ENCODE results near the gene MMP19.
A peak's percentile ranks its signal among the peaks of the same experiment; 100 is the strongest.
"Not testable (repeated sequence)": the region's sequence is repeated elsewhere in the genome, so short reads cannot be mapped to it uniquely, and the experiment has no call there.

Gene MMP19

DNA sequence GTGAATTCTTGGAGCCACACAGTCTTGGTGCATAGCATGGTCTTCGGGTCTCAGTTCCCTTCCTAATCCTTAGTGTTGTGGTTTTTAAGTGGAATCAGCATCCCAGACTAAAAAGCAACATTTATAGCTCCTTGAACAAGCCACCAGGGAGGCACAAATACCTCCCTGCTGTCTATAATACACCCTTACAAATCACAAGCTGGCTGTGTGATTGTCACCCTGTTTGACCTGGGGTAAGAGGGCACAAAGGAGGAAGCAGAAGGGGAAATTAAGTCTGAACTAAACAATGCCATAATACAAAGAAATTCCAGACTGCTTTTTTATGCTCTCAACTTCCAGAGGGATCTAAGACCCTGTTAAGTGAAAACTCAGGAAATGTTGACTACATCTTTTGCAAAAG is 7.7 kb upstream of the MMP19 start:
- Histone ChIP-seq H3K4me1 (no peaks in the 10 kb centered on the region), H3K27me3 (ENCODE audit: low read depth) (peaks cover 12% of the 10 kb centered on the region; the same call in 1 of the 2 replicates), H3K9me3 (no peaks in the 10 kb centered on the region), H3K4me3 (no peak overlapping the region), H3K36me3 (replicated peaks) (no peaks in the 10 kb centered on the region)
- in situ Hi-C loops (cut with MboI; ENCODE audit: low sequenced_read_pairs) = no loop called here
- DNase-seq (ENCODE audit: low spot score in 2 of 2) = no peak

DNA sequence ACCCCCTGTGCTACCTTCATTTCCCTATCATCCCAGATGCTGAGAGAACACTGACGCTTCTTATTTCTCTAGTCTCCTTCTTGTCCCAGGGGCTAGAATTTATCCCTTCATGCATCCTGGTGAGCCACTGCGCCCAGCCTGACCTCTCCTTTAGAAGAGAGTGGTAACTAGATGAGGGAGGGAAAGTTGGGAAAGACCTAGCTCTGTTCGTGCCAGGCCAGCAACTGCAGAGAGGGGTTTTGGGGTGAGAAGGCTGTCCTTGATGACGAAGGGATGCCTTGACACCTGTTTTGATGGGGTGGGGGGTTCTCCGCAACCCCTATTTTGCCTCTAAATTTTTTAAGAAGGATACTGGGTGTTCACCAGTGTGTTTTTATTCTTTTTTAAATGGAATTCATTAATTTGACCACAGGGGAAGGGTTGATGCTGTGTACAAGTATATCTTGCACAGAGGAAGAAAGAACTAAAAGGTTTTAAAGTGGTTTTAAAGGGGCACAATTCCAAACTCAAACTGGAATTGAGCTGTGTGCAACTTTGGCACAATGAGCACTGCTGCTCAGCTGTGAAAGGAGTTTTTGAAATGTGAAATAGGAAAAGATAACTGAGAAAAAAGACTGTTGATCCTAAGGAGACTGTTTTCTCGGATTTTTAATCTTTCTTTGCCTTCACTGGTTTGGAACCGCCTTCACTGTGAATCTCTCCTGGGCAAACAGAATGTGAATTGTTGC is 7.0 kb upstream of the MMP19 start:
- Histone ChIP-seq H3K4me3 (no peak overlapping the region), H3K4me1 (no peaks in the 10 kb centered on the region), H3K36me3 (replicated peaks) (no peaks in the 10 kb centered on the region), H3K27me3 (ENCODE audit: low read depth) (peaks cover 12% of the 10 kb centered on the region; the same call in 1 of the 2 replicates), H3K9me3 (no peaks in the 10 kb centered on the region)
- DNase-seq (ENCODE audit: low spot score in 2 of 2) = no peak
- in situ Hi-C loops (cut with MboI; ENCODE audit: low sequenced_read_pairs) = no loop called here

DNA sequence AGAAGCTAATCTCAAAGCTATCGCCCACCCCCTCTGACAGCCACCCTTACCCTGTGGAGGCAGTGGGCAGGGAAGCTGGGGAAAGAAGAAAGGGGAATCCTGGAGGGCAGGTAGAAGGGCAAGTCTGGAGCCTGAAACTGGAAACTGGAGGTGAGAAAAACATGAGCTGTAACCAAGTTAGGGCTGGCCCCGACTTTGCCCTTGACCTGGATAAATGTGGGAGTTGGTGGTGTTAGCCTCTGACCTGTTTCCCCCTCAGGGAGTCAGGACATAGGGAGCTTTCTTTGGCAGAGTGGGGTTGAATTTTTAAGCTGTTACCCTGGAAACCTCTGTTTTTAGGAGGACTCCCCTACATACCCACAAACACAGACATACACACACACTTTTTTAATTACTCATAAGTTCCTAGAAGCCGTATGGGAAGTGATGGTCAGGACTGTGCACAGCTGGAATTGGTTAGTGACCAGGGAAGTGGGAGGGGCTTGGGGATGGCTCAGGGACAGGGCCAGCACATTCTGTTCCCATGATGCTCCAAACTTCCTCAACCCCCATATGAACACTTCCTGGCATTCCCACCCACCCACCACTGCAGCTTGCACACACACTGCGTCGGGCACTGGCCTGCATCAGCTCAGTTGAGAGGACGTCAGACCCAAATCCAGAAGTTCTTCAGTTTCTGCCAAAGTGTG is 5.0 kb upstream of the MMP19 start:
- Histone ChIP-seq H3K36me3 (replicated peaks) (no peaks in the 10 kb centered on the region), H3K4me3 (no peak overlapping the region), H3K4me1 (no peaks in the 10 kb centered on the region), H3K27me3 (ENCODE audit: low read depth) (peaks cover 12% of the 10 kb centered on the region; the same call in 1 of the 2 replicates), H3K9me3 (no peaks in the 10 kb centered on the region)
- in situ Hi-C loops (cut with MboI; ENCODE audit: low sequenced_read_pairs) = no loop called here
- DNase-seq (ENCODE audit: low spot score in 2 of 2) = peak in 1 of 2 experiments; percentile 49

DNA sequence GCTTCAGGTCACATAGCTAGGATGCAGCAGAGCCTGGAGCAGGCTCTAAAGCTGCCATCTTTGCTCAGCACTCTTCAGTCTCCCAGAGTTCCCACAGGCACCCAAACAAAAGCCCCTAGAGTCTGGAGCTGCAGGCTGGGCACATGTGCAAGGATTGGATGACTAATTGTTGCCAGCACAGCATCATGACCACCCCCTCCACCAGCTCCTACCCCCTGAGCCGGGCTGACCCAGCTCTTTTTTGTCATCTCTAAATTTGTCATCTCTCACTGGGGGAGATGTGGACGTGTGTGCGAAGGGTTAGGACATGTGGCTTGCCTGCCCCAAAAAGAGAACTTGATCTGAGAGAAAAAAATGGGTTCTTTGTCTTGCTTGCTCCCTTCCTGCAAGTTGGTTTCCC is 4.3 kb upstream of the MMP19 start:
- Histone ChIP-seq H3K9me3 (no peaks in the 10 kb centered on the region), H3K36me3 (replicated peaks) (no peaks in the 10 kb centered on the region), H3K4me1 (no peaks in the 10 kb centered on the region), H3K4me3 (no peak overlapping the region), H3K27me3 (ENCODE audit: low read depth) (peaks cover 12% of the 10 kb centered on the region; the same call in 1 of the 2 replicates)
- in situ Hi-C loops (cut with MboI; ENCODE audit: low sequenced_read_pairs) = no loop called here
- no peak for DNase-seq (ENCODE audit: low spot score in 2 of 2)

DNA sequence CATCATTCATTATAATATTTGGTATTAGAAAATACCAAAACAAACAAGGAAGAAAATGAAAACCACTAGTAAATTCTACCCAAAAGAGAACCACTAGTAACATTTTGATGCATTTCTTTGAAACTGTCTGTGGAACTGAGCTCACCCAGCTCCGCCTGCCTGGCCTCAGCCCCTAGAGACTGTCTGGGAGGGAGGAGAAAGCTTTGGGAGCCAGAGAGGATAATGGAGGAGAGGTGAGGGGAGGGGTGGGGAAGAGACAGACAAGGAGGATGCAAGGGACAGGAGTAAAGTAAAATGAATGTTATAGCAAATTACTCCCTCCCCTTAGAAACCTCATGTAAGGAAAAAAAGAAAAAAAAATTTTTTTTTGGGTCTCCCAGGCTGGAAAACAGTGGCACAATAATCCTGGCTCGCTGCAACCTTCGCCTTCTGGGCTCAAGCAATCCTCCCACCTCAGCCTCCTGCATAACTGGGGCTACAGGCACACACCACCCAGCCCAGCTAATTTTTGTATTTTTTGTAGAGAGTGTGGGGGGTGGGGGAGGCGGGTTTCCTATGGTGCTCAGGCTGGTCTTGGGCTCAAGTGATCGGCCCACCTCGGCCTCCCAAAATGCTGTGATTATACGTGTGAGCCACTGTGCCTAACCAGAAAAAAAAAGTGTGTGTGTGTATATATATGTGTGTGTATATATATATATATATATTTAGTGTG is 3.2 kb upstream of the MMP19 start:
- no peaks in the 10 kb centered on the region for H3K4me1 ChIP-seq
- H3K9me3 ChIP-seq = no peaks in the 10 kb centered on the region
- H3K4me3 ChIP-seq = no peak overlapping the region
- in situ Hi-C loops (cut with MboI; ENCODE audit: low sequenced_read_pairs) = no loop called here
- DNase-seq (ENCODE audit: low spot score in 2 of 2) = no peak
- peaks cover 12% of the 10 kb centered on the region; the same call in 1 of the 2 replicates for H3K27me3 ChIP-seq (ENCODE audit: low read depth)
- no peaks in the 10 kb centered on the region for H3K36me3 ChIP-seq (replicated peaks)

DNA sequence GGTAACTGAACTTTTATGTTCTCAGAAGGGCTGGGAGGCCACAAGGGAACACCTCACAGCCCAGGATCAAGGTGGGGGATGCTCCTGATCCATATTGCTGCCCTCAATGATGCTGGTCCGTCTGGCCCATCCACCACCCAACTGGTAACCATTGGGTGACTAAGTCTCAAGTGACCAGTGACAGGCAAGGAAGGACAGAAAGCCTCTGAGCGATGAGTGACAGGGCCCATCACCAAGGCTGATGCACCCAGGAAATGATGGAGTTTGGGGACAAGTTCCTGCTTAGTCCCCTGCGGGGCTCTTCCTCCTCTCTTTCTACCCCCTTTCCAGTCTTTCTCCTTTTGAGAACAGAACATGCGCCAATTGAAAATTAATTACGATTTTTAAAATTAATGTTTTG is 2.6 kb upstream of the MMP19 start:
- Histone ChIP-seq H3K27me3 (ENCODE audit: low read depth) (peaks cover 12% of the 10 kb centered on the region; the same call in 1 of the 2 replicates), H3K9me3 (no peaks in the 10 kb centered on the region), H3K36me3 (replicated peaks) (no peaks in the 10 kb centered on the region), H3K4me3 (no peak overlapping the region), H3K4me1 (no peaks in the 10 kb centered on the region)
- in situ Hi-C loops (cut with MboI; ENCODE audit: low sequenced_read_pairs) = no loop called here
- no peak for DNase-seq (ENCODE audit: low spot score in 2 of 2)

DNA sequence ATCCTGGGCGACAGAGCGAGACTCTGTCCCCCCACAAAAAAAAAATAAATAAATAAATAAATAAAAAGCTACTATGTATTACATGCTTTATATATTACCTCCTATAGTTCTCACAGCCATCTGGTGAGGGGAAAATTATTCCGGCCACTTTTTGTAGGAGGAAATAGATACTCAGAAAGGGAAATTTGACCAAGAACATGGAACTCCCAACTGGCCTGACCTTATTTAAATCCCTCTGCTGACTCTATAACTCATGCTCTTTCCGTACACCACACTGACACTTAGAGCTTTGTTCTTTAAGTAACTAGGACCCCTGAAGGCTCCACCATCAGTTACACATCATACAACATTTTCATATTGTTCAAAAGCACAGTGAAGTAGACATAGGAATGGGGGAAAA is 2.2 kb upstream of the MMP19 start:
- H3K4me1 ChIP-seq = no peaks in the 10 kb centered on the region
- DNase-seq (ENCODE audit: low spot score in 2 of 2) = no peak
- H3K4me3 ChIP-seq = no peak overlapping the region
- H3K27me3 ChIP-seq (ENCODE audit: low read depth) = peaks cover 10% of the 10 kb centered on the region; the same call in 1 of the 2 replicates
- in situ Hi-C loops (cut with MboI; ENCODE audit: low sequenced_read_pairs) = no loop called here
- H3K36me3 ChIP-seq (replicated peaks) = no peaks in the 10 kb centered on the region
- no peaks in the 10 kb centered on the region for H3K9me3 ChIP-seq

DNA sequence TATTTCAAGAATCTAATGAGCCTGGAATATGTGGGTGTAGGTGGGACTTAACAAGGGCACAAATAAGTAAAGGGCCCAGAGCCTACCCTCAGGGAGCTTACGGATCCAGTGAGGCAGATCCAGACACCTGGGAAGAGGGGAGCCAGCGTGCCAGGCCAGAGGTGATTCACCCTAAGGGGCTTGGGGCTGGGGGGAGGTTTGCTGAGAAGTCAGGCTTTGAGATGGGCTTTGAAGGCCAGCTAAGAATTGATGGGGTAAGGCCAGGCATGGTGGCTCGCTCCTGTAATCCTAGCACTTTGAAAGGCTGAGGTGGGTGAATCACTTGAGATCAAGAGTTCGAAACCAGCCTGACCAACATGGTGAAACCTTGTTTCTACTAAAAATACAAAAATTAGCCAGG is 695 bp upstream of the MMP19 start:
- in situ Hi-C loops (cut with MboI; ENCODE audit: low sequenced_read_pairs) = no loop called here
- no peaks in the 10 kb centered on the region for H3K4me1 ChIP-seq
- no peak overlapping the region for H3K4me3 ChIP-seq
- no peaks in the 10 kb centered on the region for H3K9me3 ChIP-seq
- DNase-seq (ENCODE audit: low spot score in 2 of 2) = no peak
- peaks cover 7% of the 10 kb centered on the region; the same call in 1 of the 2 replicates for H3K27me3 ChIP-seq (ENCODE audit: low read depth)
- H3K36me3 ChIP-seq (replicated peaks) = no peaks in the 10 kb centered on the region

DNA sequence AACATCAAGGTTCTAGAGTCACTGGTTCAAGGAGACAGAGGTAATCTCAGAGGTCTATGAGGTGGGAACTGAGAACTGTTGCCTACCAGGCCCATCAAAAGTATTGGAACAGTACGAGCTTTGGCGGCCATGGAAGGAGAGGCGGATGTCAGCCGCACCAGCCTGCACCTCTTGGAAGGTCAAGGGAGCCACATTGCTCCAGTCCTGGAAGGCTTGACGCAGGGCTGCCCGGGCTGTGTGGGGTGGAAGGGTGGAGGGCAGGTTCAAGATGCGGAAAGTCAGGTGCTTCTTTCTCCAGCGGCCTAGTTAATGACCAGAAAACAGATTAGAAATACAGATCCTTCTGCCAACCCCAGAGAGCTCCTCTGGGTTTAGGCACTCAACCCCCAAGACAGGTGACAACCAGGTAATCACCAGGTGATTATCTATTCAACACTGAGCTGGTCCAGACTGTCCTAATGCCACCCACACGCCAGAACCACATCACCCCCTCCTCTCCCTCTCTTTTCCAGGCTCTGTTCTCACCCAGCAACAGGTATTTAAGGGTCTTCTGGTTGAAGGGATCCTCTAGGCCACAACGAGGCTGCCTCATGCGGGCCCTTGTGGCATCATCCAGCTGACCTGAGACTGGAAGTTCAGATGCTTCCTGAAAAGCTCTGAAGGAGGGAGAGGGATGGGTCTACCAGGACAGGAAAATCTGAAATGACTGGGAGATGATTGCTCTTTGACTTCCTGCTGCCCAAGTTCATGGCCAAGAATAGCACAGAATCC is 2.0 kb downstream of the MMP19 start:
- Histone ChIP-seq H3K27me3 (ENCODE audit: low read depth) (no peaks in the 10 kb centered on the region), H3K4me3 (no peak overlapping the region), H3K4me1 (no peaks in the 10 kb centered on the region), H3K36me3 (replicated peaks) (no peaks in the 10 kb centered on the region), H3K9me3 (no peaks in the 10 kb centered on the region)
- DNase-seq (ENCODE audit: low spot score in 2 of 2) = no peak
- in situ Hi-C loops (cut with MboI; ENCODE audit: low sequenced_read_pairs) = no loop called here

DNA sequence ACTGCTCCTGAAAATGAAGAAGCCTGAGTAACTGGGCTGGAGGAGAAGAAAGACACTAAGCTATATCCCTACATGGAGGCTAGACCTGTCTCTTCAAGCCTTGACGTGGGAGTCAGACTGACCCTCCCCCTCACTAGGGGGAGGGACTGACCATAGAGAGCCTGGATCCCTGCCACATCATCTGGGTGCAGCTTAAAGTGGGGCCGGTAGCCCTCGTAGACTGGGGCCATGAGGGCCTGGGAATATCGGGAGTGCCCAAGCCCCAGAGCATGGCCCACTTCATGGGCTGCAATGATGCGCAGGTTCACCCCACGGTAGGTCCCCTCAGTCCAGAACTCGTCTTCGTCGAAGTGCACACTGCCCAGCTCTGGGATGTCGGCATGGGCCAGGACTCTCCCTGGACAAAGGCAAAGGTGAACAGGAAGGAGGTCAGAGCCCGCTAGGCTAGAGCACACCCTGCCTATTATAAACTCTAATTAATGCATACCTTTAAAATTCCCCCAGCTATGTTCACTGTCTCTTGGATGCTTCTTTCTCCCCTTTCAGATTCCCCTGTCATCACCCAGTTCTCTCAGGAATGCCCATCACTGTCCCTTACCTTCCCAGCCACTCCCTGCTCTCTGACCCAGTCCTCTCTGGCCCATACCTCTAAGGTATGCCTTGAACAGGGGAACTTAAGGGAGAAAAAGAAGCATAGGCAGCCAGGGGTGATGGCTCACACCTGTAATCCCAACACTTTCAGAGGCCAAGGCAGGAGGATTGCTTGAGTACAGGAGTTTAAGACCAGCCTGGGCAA is 3.2 kb downstream of the MMP19 start:
- Histone ChIP-seq H3K4me1 (no peaks in the 10 kb centered on the region), H3K4me3 (no peak overlapping the region), H3K27me3 (ENCODE audit: low read depth) (no peaks in the 10 kb centered on the region), H3K9me3 (no peaks in the 10 kb centered on the region), H3K36me3 (replicated peaks) (no peaks in the 10 kb centered on the region)
- no peak for DNase-seq (ENCODE audit: low spot score in 2 of 2)
- in situ Hi-C loops (cut with MboI; ENCODE audit: low sequenced_read_pairs) = no loop called here

DNA sequence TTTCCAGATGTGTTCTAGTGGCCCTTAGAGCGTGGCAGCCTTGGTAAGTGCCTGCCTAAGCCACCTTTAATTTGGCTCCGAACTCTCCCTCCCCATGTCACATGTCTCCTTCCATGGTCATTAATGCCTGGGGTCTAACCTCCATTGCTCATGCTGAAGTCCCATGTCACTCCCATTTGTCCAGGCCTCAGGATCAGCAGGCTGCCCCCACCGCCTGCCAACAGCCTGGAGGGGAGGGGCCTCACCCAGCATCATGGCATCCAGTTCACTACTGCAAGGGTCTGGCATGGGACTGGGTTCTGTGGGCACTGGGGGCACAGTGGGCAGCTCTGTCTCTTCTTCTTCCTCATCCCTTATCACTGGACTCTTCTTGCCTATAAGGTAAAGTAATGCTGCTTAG is 4.4 kb downstream of the MMP19 start:
- in situ Hi-C loops (cut with MboI; ENCODE audit: low sequenced_read_pairs) = no loop called here
- Histone ChIP-seq H3K27me3 (ENCODE audit: low read depth) (no peaks in the 10 kb centered on the region), H3K36me3 (replicated peaks) (no peaks in the 10 kb centered on the region), H3K9me3 (no peaks in the 10 kb centered on the region), H3K4me3 (no peak overlapping the region), H3K4me1 (no peaks in the 10 kb centered on the region)
- DNase-seq (ENCODE audit: low spot score in 2 of 2) = no peak

DNA sequence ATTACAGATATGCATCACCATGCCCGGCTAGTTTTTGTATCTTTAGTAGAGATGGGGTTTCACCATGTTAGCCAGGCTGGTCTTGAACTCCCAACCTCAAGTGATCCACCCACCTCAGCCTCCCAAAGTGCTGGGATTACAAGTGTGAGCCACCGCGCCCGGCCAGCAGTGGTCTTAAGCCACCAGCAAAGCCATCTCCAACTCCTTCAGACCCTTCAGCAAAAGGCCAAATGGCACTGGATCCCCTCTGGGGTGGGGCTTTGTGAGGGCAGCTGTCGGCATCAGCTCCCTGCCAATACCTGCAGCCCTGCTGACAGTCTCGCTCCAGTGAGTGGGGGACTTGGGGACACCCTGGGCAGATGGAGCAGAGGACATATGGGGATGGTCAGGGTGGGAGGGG is 8.3 kb downstream of the MMP19 start:
- H3K9me3 ChIP-seq; H3K27me3 ChIP-seq (ENCODE audit: low read depth); H3K36me3 ChIP-seq (replicated peaks); H3K4me3 ChIP-seq; DNase-seq (ENCODE audit: low spot score in 2 of 2); H3K4me1 ChIP-seq; in situ Hi-C loops (cut with MboI; ENCODE audit: low sequenced_read_pairs): not testable (repeated sequence)

DNA sequence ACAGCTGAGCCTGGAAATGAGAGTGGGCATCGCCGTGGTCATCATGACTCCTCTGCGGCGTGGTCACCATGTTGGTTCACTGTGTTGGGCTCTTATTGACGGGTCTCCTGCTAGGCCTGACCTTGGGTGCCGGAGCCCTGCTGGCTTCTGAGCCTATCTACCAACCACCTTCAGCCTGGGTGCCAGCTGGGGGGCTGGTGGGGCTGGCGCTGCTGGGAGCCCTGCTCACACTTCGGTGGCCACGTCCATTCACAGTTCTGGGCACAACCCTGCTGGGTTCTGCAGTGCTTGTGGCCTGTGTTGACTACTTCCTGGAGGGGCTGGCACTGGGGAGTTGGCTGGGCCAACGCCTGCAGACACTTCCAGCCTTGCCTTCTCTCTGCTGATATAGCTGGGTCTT is 9.7 kb downstream of the MMP19 start:
- in situ Hi-C loops (cut with MboI; ENCODE audit: low sequenced_read_pairs) = no loop called here
- Histone ChIP-seq H3K4me1 (peaks cover 13% of the 10 kb centered on the region), H3K9me3 (no peaks in the 10 kb centered on the region), H3K4me3 (no peak overlapping the region), H3K27me3 (ENCODE audit: low read depth) (no peaks in the 10 kb centered on the region), H3K36me3 (replicated peaks) (no peaks in the 10 kb centered on the region; the same call in 1 of the 2 replicates)
- no peak for DNase-seq (ENCODE audit: low spot score in 2 of 2)
